ENCODE results near the gene PASK. TPM values are rescaled to one million over a fixed set of nuclear protein-coding genes. Genes with fewer than 3 reads are reported as not detected.

Gene PASK
- total and polyA plus RNA-seq, 2 of the 4 experiments (the other 2 are of a cell fraction): 4.1 TPM

DNA sequence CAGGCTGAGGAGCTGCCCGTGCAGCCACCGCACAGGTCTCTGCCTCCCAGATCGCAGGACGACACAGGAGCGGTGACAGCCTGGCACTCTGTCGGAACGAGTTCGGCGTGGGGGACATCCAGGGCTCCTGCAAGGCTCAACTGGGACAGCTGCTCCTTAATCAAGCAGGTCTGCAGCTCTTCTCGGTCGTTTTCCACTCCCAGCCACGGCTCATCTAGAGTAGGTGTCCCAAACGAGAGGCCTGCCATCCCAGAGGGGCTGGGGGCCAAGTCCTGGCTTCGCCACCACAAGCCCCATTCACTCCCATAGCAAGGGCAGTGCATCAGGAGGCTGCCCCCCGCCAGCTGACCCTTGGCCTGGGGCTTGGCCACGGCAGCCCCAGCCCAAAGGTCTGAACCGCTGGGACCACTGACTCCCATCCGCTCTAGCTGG lies 22.5 kb downstream of the PASK start:
- H3K79me1 ChIP-seq (ENCODE audit: low read depth in 1 of 2, low read length in 2 of 2): no peaks in the 10 kb centered on the region
- no peak overlapping the region for H3K14ac ChIP-seq (replicated peaks; ENCODE audit: low read depth, low read length)
- in situ Hi-C loops (cut with MboI; ENCODE audit: low sequenced_read_pairs): no loop called here
- H3K4ac ChIP-seq (ENCODE audit: low read depth, low read length): no peak overlapping the region
- H3K4me3 ChIP-seq (ENCODE audit: insufficient read depth, low read depth, low read length): no peak overlapping the region
- TF ChIP-seq MAFK (IDR thresholded peaks at IDR 0.05; ENCODE audit: low read depth, low read length) (no peak), RAD21 (IDR thresholded peaks at IDR 0.05; ENCODE audit: low read length) (no peak), MXI1 (IDR thresholded peaks at IDR 0.05; ENCODE audit: borderline replicate concordance, low read depth, low read length) (no peak), POLR2A (IDR thresholded peaks at IDR 0.05; ENCODE audit: low read depth, low read length) (no peak), NFE2L2 (IDR thresholded peaks at IDR 0.05; ENCODE audit: low read depth, low read length) (no peak), FOS (IDR thresholded peaks at IDR 0.05; ENCODE audit: low read depth, low read length) (no peak), RCOR1 (IDR thresholded peaks at IDR 0.05; ENCODE audit: insufficient replicate concordance, low read length) (no peak), CEBPB (IDR thresholded peaks at IDR 0.05; ENCODE audit: low read depth, low read length) (no peak), SMC3 (IDR thresholded peaks at IDR 0.05; ENCODE audit: low read depth, low read length) (no peak), MAZ (IDR thresholded peaks at IDR 0.05; ENCODE audit: borderline replicate concordance, low read depth, low read length) (no peak), RFX5 (IDR thresholded peaks at IDR 0.05; ENCODE audit: low read depth, low read length) (no peak)
- TF ChIP-seq, protein P1, sequence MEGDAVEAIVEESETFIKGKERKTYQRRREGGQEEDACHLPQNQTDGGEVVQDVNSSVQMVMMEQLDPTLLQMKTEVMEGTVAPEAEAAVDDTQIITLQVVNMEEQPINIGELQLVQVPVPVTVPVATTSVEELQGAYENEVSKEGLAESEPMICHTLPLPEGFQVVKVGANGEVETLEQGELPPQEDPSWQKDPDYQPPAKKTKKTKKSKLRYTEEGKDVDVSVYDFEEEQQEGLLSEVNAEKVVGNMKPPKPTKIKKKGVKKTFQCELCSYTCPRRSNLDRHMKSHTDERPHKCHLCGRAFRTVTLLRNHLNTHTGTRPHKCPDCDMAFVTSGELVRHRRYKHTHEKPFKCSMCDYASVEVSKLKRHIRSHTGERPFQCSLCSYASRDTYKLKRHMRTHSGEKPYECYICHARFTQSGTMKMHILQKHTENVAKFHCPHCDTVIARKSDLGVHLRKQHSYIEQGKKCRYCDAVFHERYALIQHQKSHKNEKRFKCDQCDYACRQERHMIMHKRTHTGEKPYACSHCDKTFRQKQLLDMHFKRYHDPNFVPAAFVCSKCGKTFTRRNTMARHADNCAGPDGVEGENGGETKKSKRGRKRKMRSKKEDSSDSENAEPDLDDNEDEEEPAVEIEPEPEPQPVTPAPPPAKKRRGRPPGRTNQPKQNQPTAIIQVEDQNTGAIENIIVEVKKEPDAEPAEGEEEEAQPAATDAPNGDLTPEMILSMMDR (conservative IDR thresholded peaks at IDR 0.05; ENCODE audit: low read depth, low read length): no peak
- H2BK15ac ChIP-seq (ENCODE audit: low read depth, low read length): no peak overlapping the region
- peaks cover 9% of the 10 kb centered on the region for H3K36me3 ChIP-seq (ENCODE audit: control insufficient read depth, insufficient read depth, low read length)
- dilution Hi-C loops (cut with HindIII; ENCODE audit: low sequenced_read_pairs, unreplicated experiment): no loop called here
- H3K4me1 ChIP-seq (ENCODE audit: control insufficient read depth, insufficient read depth, low read length): no peaks in the 10 kb centered on the region
- no peak overlapping the region for H3K4me2 ChIP-seq (ENCODE audit: low read depth, low read length)
- H2AK5ac ChIP-seq (ENCODE audit: low read depth, low read length): no peak overlapping the region
- 95% methylated on average over 13 of the region's 18 CpGs; no CpG with 5 or more reads in 1 of the 2 experiments for WGBS, 2 experiments (ENCODE audit: extremely low coverage in 2 of 2, insufficient read length in 1 of 2)
- no peaks in the 10 kb centered on the region for H4K20me1 ChIP-seq (ENCODE audit: insufficient read depth, low read length)
- no peak overlapping the region for H4K5ac ChIP-seq (ENCODE audit: low read depth, low read length)
- intact Hi-C loops (cut with micrococcal nuclease): no loop called here
- no peaks in the 10 kb centered on the region for H3K9me3 ChIP-seq (ENCODE audit: control insufficient read depth, insufficient read depth, low read length)
- H3K9me1 ChIP-seq (ENCODE audit: insufficient read depth, low read length): peaks cover 3% of the 10 kb centered on the region; the same call in 1 of the 2 replicates
- no peak overlapping the region for H3K18ac ChIP-seq (ENCODE audit: low read depth, low read length)
- POLR2A ChIA-PET (ENCODE audit: unreplicated experiment): no interaction called here
- no peak overlapping the region for H3K56ac ChIP-seq (ENCODE audit: extremely low read depth, insufficient read depth, low read length)
- H4K8ac ChIP-seq (ENCODE audit: low read depth in 2 of 2, low read length in 2 of 2): no peak overlapping the region
- no peak overlapping the region for H3K9ac ChIP-seq (ENCODE audit: low read depth, low read length)
- no peak overlapping the region for H2BK20ac ChIP-seq (ENCODE audit: low read depth, low read length)
- H2BK5ac ChIP-seq (ENCODE audit: low read depth, low read length, poor library complexity, severe bottlenecking): no peak overlapping the region
- CTCF ChIA-PET: interaction anchor here (1.7 kb wide), 1 partner anchor 10 kb away, joined by 4 read pairs; no protein-coding TSS in a partner anchor
- no peak overlapping the region for H2AK9ac ChIP-seq (replicated peaks; ENCODE audit: low read depth, low read length, poor library complexity)
- no peak overlapping the region for H3K23ac ChIP-seq (ENCODE audit: low read depth, low read length)
- H2BK120ac ChIP-seq (ENCODE audit: low read depth, low read length): no peak overlapping the region
- H2AFZ ChIP-seq (replicated peaks; ENCODE audit: low read length, poor library complexity): no peak overlapping the region
- H4K91ac ChIP-seq (ENCODE audit: insufficient read depth, low read depth, low read length): no peak overlapping the region
- DNase-seq: no peak
- ATAC-seq (ENCODE audit: low read depth): no peak
- no peak overlapping the region for H3K27ac ChIP-seq (ENCODE audit: insufficient read depth, low read length)
- no TSS peak for BruUV-seq (replicated peaks)
- H3K27me3 ChIP-seq (ENCODE audit: control insufficient read depth, insufficient read depth, low read length): no peaks in the 10 kb centered on the region

Measured in IMR-90 (cell line).